COLO829 (cell line): ENCODE measurements around the gene PHKG1.
"Not testable (repeated sequence)": the region's sequence is repeated elsewhere in the genome, so short reads cannot be mapped to it uniquely, and the experiment has no call there.

Experiments
- DNase-seq: peaks from one replicate; pipeline ENCODE4 v3.0.0; 2012; ENCODE audit warnings: low spot score

The PHKG1 gene

DNA sequence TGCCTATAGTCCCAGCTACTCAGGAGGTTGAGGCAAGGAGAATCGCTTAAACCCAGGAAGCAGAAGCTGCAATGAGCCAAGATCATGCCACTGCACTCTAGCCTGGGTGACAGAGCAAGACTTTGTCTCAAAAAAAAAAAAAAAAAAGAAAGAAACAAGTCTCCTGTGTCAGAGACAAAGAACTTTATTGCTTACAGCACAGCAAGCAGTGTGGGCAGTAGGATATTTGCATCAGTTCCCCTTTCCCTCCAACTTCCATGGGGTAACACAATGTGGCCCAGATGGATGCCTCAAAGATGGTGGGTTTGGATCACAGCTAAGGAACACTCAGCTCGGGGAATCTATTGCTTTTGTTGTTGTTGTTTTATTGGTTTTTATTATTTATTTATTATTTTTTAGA lies 47.0 kb downstream of the PHKG1 start:
- not testable (repeated sequence) for DNase-seq

DNA sequence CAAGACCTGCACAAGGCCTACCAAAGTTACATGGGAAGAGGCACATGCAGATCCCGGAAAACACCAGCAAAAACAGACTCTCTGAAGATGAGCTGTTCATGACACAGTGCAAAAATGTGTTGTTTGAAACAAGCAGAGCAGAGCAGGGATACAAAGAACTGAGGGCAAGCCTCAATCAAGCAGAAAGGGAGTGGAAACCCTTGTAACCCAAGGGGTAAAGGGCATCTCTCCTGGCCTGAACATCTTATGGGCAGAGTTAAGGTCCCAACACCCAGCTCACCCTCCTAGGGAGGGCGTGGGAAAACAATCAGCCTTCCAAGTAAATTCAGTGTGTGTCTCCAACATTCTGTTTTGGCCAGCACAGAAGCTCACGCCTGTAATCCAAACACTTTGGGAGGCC lies 52.0 kb downstream of the PHKG1 start:
- DNase-seq: no peak

DNA sequence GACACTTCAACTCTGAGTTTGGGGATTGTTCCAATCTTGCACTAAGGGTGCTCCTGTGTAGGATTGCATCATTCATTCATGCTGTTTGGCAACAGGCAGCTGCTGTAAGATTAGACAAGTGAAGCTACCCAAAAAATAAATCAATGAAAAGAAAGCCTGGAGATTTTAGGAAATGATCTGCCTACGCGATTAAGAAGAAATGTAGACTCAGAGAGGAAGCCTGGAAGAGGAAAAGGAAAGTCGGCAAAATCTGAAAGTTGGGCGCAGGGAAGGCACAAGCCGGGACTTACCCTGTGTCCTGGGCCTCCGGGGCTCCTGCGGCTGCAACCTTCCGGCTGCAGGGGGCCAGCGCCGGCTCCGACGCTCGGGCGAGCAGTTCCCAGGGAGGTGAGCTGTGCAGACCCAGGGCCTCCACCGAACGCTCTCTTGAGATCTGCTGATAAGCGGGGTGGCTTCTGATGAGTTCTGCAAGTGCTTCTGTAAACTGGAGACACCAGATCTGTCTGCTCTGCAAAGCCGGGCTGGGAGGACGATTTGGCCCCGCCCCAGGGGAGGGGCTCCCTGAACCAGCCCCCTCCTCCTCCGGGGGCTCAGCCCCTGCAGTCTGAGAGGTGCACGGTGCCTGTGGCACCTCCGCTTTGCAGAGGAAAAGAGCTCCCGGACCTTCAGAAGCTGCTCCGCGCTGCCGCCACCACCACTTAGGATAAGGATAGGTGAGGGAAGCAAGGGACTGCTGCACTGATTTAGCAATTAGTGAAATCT lies 58.9 kb downstream of the PHKG1 start:
- DNase-seq: peak; percentile 65

DNA sequence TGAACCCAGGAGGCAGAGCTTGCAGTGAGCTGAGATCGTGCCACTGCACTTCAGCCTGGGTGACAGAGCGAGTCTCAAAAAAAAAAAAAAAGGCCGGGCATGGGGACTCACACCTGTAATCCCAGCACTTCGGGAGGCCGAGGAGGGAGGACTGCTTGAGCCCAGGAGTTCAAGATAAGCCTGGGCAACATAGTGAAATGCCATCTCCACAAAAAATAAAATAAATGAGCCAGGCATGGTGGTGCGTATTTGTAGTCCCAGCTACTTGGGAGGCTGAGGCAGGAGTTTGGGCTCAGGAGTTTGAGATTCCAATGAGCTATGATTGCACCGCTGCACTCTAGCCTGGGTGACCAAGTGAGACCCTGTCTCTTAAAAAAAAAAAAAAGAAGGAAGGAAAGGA lies 60.2 kb downstream of the PHKG1 start:
- not testable (repeated sequence) for DNase-seq

DNA sequence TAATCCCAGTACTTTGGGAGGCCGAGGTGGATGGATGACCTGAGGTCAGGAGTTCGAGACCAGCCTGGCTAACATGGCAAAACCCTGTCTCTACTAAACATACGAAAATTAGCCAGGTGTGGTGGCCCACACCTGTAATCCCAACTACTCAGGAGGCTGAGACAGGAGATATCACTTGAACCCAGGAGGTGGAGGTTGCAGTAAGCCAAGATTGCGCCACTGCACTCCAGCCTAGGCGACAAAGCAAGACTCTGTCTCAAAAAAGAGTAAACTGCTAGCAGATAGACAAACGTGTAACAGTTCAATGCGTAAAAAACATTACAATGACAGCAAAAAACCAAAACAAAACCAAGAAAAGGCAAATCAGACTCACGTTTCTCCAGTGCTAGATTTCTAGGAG lies 61.2 kb downstream of the PHKG1 start:
- not testable (repeated sequence) for DNase-seq

DNA sequence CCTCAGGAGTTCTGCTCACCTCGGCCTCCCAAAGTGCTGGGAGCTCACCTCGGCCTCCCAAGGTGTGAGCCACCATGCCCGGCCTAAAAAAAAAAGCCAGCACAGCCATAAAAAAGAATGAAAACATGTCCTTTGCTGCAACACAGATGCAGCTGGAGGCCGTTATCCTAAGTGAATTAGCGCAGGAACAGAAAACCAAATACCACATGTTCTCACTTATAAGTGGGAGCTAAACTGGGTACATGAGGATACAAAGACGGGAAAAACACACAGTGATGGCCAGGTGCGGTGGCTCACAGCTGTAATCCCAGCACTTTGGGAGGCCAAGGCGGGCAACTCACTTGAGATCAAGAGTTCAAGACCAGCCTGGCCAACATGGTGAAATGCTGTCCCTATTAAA lies 62.4 kb downstream of the PHKG1 start:
- no peak for DNase-seq
